Measurements from ENCODE around the gene KDM8.

Gene KDM8

GRCh38 chr16:27169511-27170071 is 33.7 kb upstream of the KDM8 start:
- TF ChIP-seq CTCF (IDR thresholded peaks at IDR 0.05; ENCODE audit: low read depth, low read length) = no peak
- H3K4me3 ChIP-seq (ENCODE audit: low read depth, low read length) = no peak overlapping the region

GRCh38 chr16:27171584-27171983 is 31.7 kb upstream of the KDM8 start:
- no peak overlapping the region for H3K4me3 ChIP-seq (ENCODE audit: low read depth, low read length)
- no peak for TF ChIP-seq CTCF (IDR thresholded peaks at IDR 0.05; ENCODE audit: low read depth, low read length)

GRCh38 chr16:27174007-27174406 is 29.3 kb upstream of the KDM8 start:
- TF ChIP-seq CTCF (IDR thresholded peaks at IDR 0.05; ENCODE audit: low read depth, low read length) = no peak

GRCh38 chr16:27174798-27175197 is 28.5 kb upstream of the KDM8 start:
- no peak overlapping the region for H3K4me3 ChIP-seq (ENCODE audit: low read depth, low read length)

More at GRCh38 chr16:27174007-27174406, 29.3 kb upstream of the KDM8 start:
- no peak overlapping the region for H3K4me3 ChIP-seq (ENCODE audit: low read depth, low read length)

GRCh38 chr16:27175888-27176287 is 27.4 kb upstream of the KDM8 start:
- TF ChIP-seq CTCF (IDR thresholded peaks at IDR 0.05; ENCODE audit: low read depth, low read length) = no peak
- no peak overlapping the region for H3K4me3 ChIP-seq (ENCODE audit: low read depth, low read length)

More at GRCh38 chr16:27174798-27175197, 28.5 kb upstream of the KDM8 start:
- no peak for TF ChIP-seq CTCF (IDR thresholded peaks at IDR 0.05; ENCODE audit: low read depth, low read length)

- H3K4me3 ChIP-seq (ENCODE audit: low read depth, low read length) = no peak overlapping the region
- TF ChIP-seq CTCF (IDR thresholded peaks at IDR 0.05; ENCODE audit: low read depth, low read length) = no peak
Observed at GRCh38 chr16:27177031-27177774, 26.1 kb upstream of the KDM8 start.

GRCh38 chr16:27179500-27180072 is 23.7 kb upstream of the KDM8 start:
- H3K4me3 ChIP-seq (ENCODE audit: low read depth, low read length) = no peak overlapping the region
- peak; percentile 90 for TF ChIP-seq CTCF (IDR thresholded peaks at IDR 0.05; ENCODE audit: low read depth, low read length)

Measured in WI38 (cell line).